IPS-18c (cell line): ENCODE results near the gene GMNN.
A peak's percentile ranks its signal among the peaks of the same experiment; 100 is the strongest.
"Not testable (repeated sequence)": the region's sequence is repeated elsewhere in the genome, so short reads cannot be mapped to it uniquely, and the experiment has no call there.

Experiments
- H3K4me3 ChIP-seq: 2 replicates; pipeline ENCODE4 v1.7.0; 2013; ENCODE audit warnings: low read depth, mild to moderate bottlenecking, low read length, moderate library complexity; ENCODE audit not compliant: insufficient read depth
- H3K9me3 ChIP-seq: one replicate; pipeline ENCODE4 v1.6.1; 2013; ENCODE audit warnings: mild to moderate bottlenecking, low read length, moderate library complexity; ENCODE audit not compliant: control insufficient read depth, insufficient read depth

Gene GMNN

GRCh38 chr6:24757611-24758010 lies 17.1 kb upstream of the GMNN start:
- Histone ChIP-seq H3K9me3 (peaks cover 3% of the 10 kb centered on the region), H3K4me3 (no peak overlapping the region)

GRCh38 chr6:24759718-24760117 lies 15.0 kb upstream of the GMNN start:
- H3K4me3 ChIP-seq = no peak overlapping the region
- peaks cover 3% of the 10 kb centered on the region for H3K9me3 ChIP-seq

- H3K4me3 ChIP-seq = no peak overlapping the region
- H3K9me3 ChIP-seq = peaks cover 3% of the 10 kb centered on the region
Observed at GRCh38 chr6:24760210-24760609, 14.5 kb upstream of the GMNN start.

GRCh38 chr6:24761193-24761835 lies 13.4 kb upstream of the GMNN start:
- peaks cover 3% of the 10 kb centered on the region for H3K9me3 ChIP-seq

GRCh38 chr6:24761851-24762250 lies 12.9 kb upstream of the GMNN start:
- H3K9me3 ChIP-seq = peaks cover 3% of the 10 kb centered on the region
- no peak overlapping the region for H3K4me3 ChIP-seq

More at GRCh38 chr6:24761193-24761835, 13.4 kb upstream of the GMNN start:
- H3K4me3 ChIP-seq = no peak overlapping the region

- Histone ChIP-seq H3K4me3 (no peak overlapping the region), H3K9me3 (peaks cover 3% of the 10 kb centered on the region)
Observed at GRCh38 chr6:24763578-24763977, 11.2 kb upstream of the GMNN start.

GRCh38 chr6:24764833-24765828 lies 9.6 kb upstream of the GMNN start:
- H3K9me3 ChIP-seq, H3K4me3 ChIP-seq: not testable (repeated sequence)

- not testable (repeated sequence) for H3K4me3 ChIP-seq, H3K9me3 ChIP-seq
Observed at GRCh38 chr6:24765968-24766367, 8.8 kb upstream of the GMNN start.

GRCh38 chr6:24766680-24767462 lies 7.9 kb upstream of the GMNN start:
- Histone ChIP-seq H3K4me3 (no peak overlapping the region), H3K9me3 (no peaks in the 10 kb centered on the region)

- no peak overlapping the region for H3K4me3 ChIP-seq
- H3K9me3 ChIP-seq = no peaks in the 10 kb centered on the region
Observed at GRCh38 chr6:24768361-24768760, 6.4 kb upstream of the GMNN start.

GRCh38 chr6:24775520-24776058 lies 852 bp downstream of the GMNN start:
- Histone ChIP-seq H3K4me3 (peak overlapping the region; percentile 100), H3K9me3 (no peaks in the 10 kb centered on the region)

- H3K4me3 ChIP-seq = no peak overlapping the region
Observed at GRCh38 chr6:24777227-24777626, 2.5 kb downstream of the GMNN start.

GRCh38 chr6:24778121-24778520 lies 3.4 kb downstream of the GMNN start:
- H3K9me3 ChIP-seq = no peaks in the 10 kb centered on the region
- no peak overlapping the region for H3K4me3 ChIP-seq

More at GRCh38 chr6:24777227-24777626, 2.5 kb downstream of the GMNN start:
- no peaks in the 10 kb centered on the region for H3K9me3 ChIP-seq

- no peaks in the 10 kb centered on the region for H3K9me3 ChIP-seq
- no peak overlapping the region for H3K4me3 ChIP-seq
Observed at GRCh38 chr6:24778878-24779277, 4.1 kb downstream of the GMNN start.

GRCh38 chr6:24779416-24780016 lies 4.8 kb downstream of the GMNN start:
- no peak overlapping the region for H3K4me3 ChIP-seq
- no peaks in the 10 kb centered on the region for H3K9me3 ChIP-seq

GRCh38 chr6:24780206-24780605 lies 5.5 kb downstream of the GMNN start:
- H3K9me3 ChIP-seq = no peaks in the 10 kb centered on the region
- no peak overlapping the region for H3K4me3 ChIP-seq
